Smooth muscle cell (in vitro differentiated cells): Measurements from ENCODE around the gene B4GALT5. TPM values are rescaled to one million over a fixed set of nuclear protein-coding genes. Genes with fewer than 3 reads are reported as not detected.

Source experiments
- DNase-seq: peaks from one replicate; lab custom pipeline; 2025; ENCODE audit not compliant: unreplicated experiment; lab: John Stamatoyannopoulos, UW
- H2AFZ ChIP-seq: fragments of 200-600 bp; sonication (generic); 2 replicates; pipeline ENCODE4 v1.6.0; 2016; ENCODE audit warnings: antibody characterized with exemption, low read depth, mild to moderate bottlenecking
- H3F3A ChIP-seq: fragments of 200-600 bp; sonication (generic); 2 replicates; pipeline ENCODE4 v1.6.0; 2017; ENCODE audit warnings: antibody characterized with exemption, low read depth
- H3K27ac ChIP-seq: fragments of 200-600 bp; sonication (generic); 2 replicates; pipeline ENCODE4 v1.5.1; 2016; ENCODE audit warnings: low read depth, mild to moderate bottlenecking
- H3K27me3 ChIP-seq: fragments of 200-600 bp; sonication (generic); 2 replicates; pipeline ENCODE4 v1.6.1; 2016; ENCODE audit warnings: low read depth, mild to moderate bottlenecking
- H3K36me3 ChIP-seq: fragments of 200-600 bp; sonication (generic); 2 replicates; pipeline ENCODE4 v1.5.1; 2016; ENCODE audit warnings: low read depth
- H3K4me1 ChIP-seq: fragments of 200-600 bp; sonication (generic); 2 replicates; pipeline ENCODE4 v1.5.1; 2016; ENCODE audit warnings: low read depth
- H3K4me2 ChIP-seq: fragments of 200-600 bp; sonication (generic); 2 replicates; pipeline ENCODE4 v1.6.0; 2016; ENCODE audit warnings: mild to moderate bottlenecking
- H3K4me3 ChIP-seq: fragments of 200-600 bp; sonication (generic); 2 replicates; pipeline ENCODE4 v1.5.1; 2016; ENCODE audit warnings: mild to moderate bottlenecking
- H3K79me2 ChIP-seq: fragments of 200-600 bp; sonication (generic); 2 replicates; pipeline ENCODE4 v1.6.0; 2016; ENCODE audit warnings: low read depth, mild to moderate bottlenecking
- H3K9ac ChIP-seq: fragments of 200-600 bp; sonication (generic); 2 replicates; pipeline ENCODE4 v1.6.0; 2016; ENCODE audit warnings: low read depth
- H3K9me3 ChIP-seq: fragments of 200-600 bp; sonication (generic); replicated peaks from 2 replicates; pipeline ENCODE4 v1.5.1; 2016; ENCODE audit warnings: low read depth
- H4K20me1 ChIP-seq: fragments of 200-600 bp; sonication (generic); 2 replicates; pipeline ENCODE4 v1.6.0; 2016; ENCODE audit warnings: low read depth
- WGBS: methylation state at CpG from one replicate; pipeline ENCODE4 v1.1.7; 2016; ENCODE audit warnings: low lambda C conversion rate; 5-methylcytosine and 5-hydroxymethylcytosine counted together
- polyA plus RNA-seq: library from polyadenylated mRNA; unstranded; fragments of >200 nt; fragmentation: Nextera tagmentation; extraction: Ambion mirVana; gene quantifications from 2 replicates; pipeline ENCODE4 v1.2.1, GENCODE V29; 2016
- total RNA-seq: library from RNA; depleted of rRNA; stranded (reverse); fragments of >200 nt; gene quantifications from 2 replicates; pipeline ENCODE4 v1.2.3, GENCODE V29; 2014
- TF ChIP-seq, protein P1 (sequence below): fragments of 200-600 bp; sonication (generic); IDR thresholded peaks from 2 replicates; pipeline ENCODE4 v1.5.1; 2017; ENCODE audit warnings: borderline replicate concordance, mild to moderate bottlenecking, antibody characterized with exemption; ENCODE audit not compliant: insufficient read depth, poor library complexity, severe bottlenecking

B4GALT5 gene
- total and polyA plus RNA-seq, 2 experiments from 2014 or later = 8.2 to 26.0 TPM

DNA sequence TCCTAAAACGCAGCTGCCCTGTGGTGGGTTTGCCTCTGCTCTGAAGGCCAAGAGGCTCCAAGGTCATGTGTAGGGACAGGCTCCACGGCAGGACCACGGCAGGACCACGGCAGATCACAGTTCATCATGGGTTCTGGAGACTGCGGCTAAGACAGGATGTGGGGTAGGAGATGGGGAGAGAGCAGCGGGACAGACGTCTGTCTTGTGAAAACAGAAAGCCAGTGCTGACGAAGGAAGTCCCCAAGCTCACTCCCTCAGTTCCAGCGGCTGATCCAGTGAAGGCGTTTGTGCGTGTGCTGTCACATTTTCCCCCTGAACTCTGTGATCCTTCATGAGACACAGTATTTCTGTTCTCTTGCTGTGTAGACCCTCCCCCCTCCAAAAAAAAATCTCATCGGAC is 77.8 kb downstream of the B4GALT5 start:
- 89% methylated on average over 12 of the region's 12 CpGs for WGBS

GRCh38 chr20:49635166-49635565 is 78.5 kb downstream of the B4GALT5 start:
- H3K36me3 ChIP-seq = peaks cover 3% of the 10 kb centered on the region
- peaks cover 8% of the 10 kb centered on the region for H3F3A ChIP-seq
- no peak for DNase-seq
- H3K4me2 ChIP-seq = no peak overlapping the region
- no peak overlapping the region for H3K9ac ChIP-seq
- H3K9me3 ChIP-seq = no peaks in the 10 kb centered on the region
- peaks cover 9% of the 10 kb centered on the region for H3K4me1 ChIP-seq
- H3K27me3 ChIP-seq = no peaks in the 10 kb centered on the region
- WGBS = 83% methylated on average over 16 of the region's 16 CpGs
- H2AFZ ChIP-seq = no peak overlapping the region
- H3K4me3 ChIP-seq = no peak overlapping the region
- no peak overlapping the region for H3K27ac ChIP-seq
- TF ChIP-seq, protein P1, sequence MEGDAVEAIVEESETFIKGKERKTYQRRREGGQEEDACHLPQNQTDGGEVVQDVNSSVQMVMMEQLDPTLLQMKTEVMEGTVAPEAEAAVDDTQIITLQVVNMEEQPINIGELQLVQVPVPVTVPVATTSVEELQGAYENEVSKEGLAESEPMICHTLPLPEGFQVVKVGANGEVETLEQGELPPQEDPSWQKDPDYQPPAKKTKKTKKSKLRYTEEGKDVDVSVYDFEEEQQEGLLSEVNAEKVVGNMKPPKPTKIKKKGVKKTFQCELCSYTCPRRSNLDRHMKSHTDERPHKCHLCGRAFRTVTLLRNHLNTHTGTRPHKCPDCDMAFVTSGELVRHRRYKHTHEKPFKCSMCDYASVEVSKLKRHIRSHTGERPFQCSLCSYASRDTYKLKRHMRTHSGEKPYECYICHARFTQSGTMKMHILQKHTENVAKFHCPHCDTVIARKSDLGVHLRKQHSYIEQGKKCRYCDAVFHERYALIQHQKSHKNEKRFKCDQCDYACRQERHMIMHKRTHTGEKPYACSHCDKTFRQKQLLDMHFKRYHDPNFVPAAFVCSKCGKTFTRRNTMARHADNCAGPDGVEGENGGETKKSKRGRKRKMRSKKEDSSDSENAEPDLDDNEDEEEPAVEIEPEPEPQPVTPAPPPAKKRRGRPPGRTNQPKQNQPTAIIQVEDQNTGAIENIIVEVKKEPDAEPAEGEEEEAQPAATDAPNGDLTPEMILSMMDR = no peak
- peaks cover 4% of the 10 kb centered on the region for H4K20me1 ChIP-seq
- no peaks in the 10 kb centered on the region for H3K79me2 ChIP-seq

More for the DNA sequence above, 77.8 kb downstream of the B4GALT5 start:
- Histone ChIP-seq H2AFZ (no peak overlapping the region), H3K9me3 (no peaks in the 10 kb centered on the region), H3F3A (peaks cover 8% of the 10 kb centered on the region), H3K27ac (no peak overlapping the region), H3K4me3 (no peak overlapping the region), H4K20me1 (peaks cover 4% of the 10 kb centered on the region), H3K27me3 (no peaks in the 10 kb centered on the region), H3K4me2 (no peak overlapping the region), H3K36me3 (peaks cover 3% of the 10 kb centered on the region), H3K4me1 (peaks cover 9% of the 10 kb centered on the region), H3K79me2 (no peaks in the 10 kb centered on the region), H3K9ac (no peak overlapping the region)
- DNase-seq = no peak
- TF ChIP-seq, protein P1 = no peak

DNA sequence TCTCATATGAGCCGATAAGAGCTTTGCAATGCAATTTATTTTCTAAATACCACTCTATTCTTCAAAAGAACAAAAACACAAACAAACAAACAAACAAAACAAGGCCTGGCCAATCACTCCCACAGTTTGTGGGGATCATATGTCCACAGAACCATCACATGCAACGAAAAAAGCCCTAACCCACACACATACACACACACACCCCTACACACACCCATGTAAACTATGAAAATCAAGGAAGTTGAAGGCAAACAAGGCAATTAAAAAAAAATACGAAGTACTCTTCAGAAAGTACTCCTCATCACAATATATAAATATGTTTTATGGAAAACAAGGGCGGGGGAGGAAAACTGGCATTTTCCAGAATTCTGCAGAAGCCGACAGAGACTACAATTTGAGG is 79.6 kb downstream of the B4GALT5 start:
- H3K4me2 ChIP-seq = no peak overlapping the region
- TF ChIP-seq, protein P1 = no peak
- H3K36me3 ChIP-seq = peaks cover 3% of the 10 kb centered on the region
- H3K27ac ChIP-seq = no peak overlapping the region
- H3K9me3 ChIP-seq = no peaks in the 10 kb centered on the region
- no peak overlapping the region for H3K4me3 ChIP-seq
- DNase-seq = no peak
- WGBS = 94% methylated on average over 5 of the region's 5 CpGs
- peaks cover 9% of the 10 kb centered on the region for H3K4me1 ChIP-seq
- H2AFZ ChIP-seq = no peak overlapping the region
- no peaks in the 10 kb centered on the region for H3K27me3 ChIP-seq
- no peak overlapping the region for H3K9ac ChIP-seq
- peaks cover 8% of the 10 kb centered on the region for H3F3A ChIP-seq
- peaks cover 4% of the 10 kb centered on the region for H4K20me1 ChIP-seq
- no peaks in the 10 kb centered on the region for H3K79me2 ChIP-seq

DNA sequence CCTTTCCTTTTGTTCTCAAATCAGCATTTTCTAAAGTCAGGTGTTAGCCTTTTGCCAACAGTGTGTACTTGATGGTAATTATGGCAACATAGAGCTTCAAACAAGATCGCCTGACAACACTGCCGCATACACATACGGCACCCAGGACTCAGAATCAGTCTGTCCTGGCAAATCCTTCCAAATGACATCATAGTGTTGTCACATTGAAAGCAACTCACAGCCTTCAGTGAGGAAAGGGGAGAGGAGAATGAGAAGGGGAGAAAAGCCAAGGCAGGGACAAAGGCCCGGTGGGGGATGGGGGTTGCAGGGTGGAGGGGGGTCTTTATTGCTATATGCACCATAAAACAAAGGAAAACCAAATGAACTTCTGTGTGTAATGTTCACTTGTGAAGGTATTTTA is 80.0 kb downstream of the B4GALT5 start:
- no peak overlapping the region for H3K4me3 ChIP-seq
- no peak overlapping the region for H3K27ac ChIP-seq
- H3K4me2 ChIP-seq = no peak overlapping the region
- DNase-seq = no peak
- peaks cover 8% of the 10 kb centered on the region for H3F3A ChIP-seq
- 96% methylated on average over 4 of the region's 4 CpGs for WGBS
- H4K20me1 ChIP-seq = peaks cover 4% of the 10 kb centered on the region
- H3K27me3 ChIP-seq = no peaks in the 10 kb centered on the region
- peaks cover 3% of the 10 kb centered on the region for H3K36me3 ChIP-seq
- no peaks in the 10 kb centered on the region for H3K9me3 ChIP-seq
- no peaks in the 10 kb centered on the region for H3K79me2 ChIP-seq
- TF ChIP-seq, protein P1 = no peak
- no peak overlapping the region for H2AFZ ChIP-seq
- no peak overlapping the region for H3K9ac ChIP-seq
- peaks cover 9% of the 10 kb centered on the region for H3K4me1 ChIP-seq
